Chondrocyte (in vitro differentiated cells): ENCODE measurements around the gene RTN4RL1. TPM values are rescaled to one million over a fixed set of nuclear protein-coding genes. Genes with fewer than 3 reads are reported as not detected.

Experiments
- DNase-seq: peaks from one replicate; pipeline ENCODE4 v3.0.0; 2021; ENCODE audit warnings: mixed read lengths, low spot score
- H3K27ac Mint-ChIP-seq: one replicate; pipeline ENCODE4 v1.8.0; 2021; ENCODE audit warnings: mild to moderate bottlenecking, moderate library complexity, mixed read lengths; ENCODE audit not compliant: unreplicated experiment
- H3K27me3 Mint-ChIP-seq: 2 replicates; pipeline ENCODE4 v1.8.0; 2021; ENCODE audit warnings: low read depth, mixed read lengths
- H3K36me3 Mint-ChIP-seq: 2 replicates; pipeline ENCODE4 v1.8.0; 2021; ENCODE audit warnings: low read depth, mixed read lengths
- H3K4me1 Mint-ChIP-seq: 2 replicates; pipeline ENCODE4 v1.8.0; 2021; ENCODE audit warnings: low read depth, mild to moderate bottlenecking, mixed read lengths
- H3K4me3 Mint-ChIP-seq: one replicate; pipeline ENCODE4 v1.8.0; 2021; ENCODE audit warnings: mild to moderate bottlenecking, moderate library complexity, mixed read lengths; ENCODE audit not compliant: unreplicated experiment
- H3K9me3 Mint-ChIP-seq: 2 replicates; pipeline ENCODE4 v1.8.0; 2021; ENCODE audit warnings: low read depth, mixed read lengths
- total RNA-seq: library from RNA; stranded (reverse); gene quantifications from 3 replicates; pipeline ENCODE4 v1.2.1, GENCODE V29; 2021
- TF ChIP-seq, protein P1 (sequence below): fragments of 200-600 bp; sonication (generic); IDR thresholded peaks from 2 replicates; pipeline ENCODE4 v1.5.0; 2021; ENCODE audit warnings: antibody characterized with exemption, mild to moderate bottlenecking, moderate library complexity

Gene RTN4RL1
- total RNA-seq, 1 donor from 2014 or later: 0.47 TPM

DNA sequence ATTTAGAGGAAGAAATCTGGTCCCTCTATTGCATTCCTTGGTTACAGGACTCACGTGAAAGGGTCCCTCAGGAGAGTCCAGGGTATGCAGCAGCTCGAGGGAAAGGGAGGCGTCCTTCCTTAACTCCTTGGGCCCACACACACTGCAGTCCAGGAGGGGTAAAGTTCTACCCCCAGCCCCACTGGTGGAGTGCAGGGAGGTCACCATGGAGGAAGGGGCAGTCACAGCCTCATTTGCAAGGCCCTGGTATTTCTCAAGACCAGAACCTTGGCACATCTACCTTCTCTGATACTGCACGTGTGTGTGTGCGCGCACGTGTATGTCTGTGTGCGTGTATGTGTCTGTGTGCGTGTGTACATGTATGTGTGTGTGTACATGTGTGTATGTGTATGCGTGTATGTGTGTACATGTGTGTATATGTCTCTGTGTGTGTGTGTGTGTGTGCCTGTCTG is 40.8 kb upstream of the RTN4RL1 start:
- Mint-ChIP-seq H3K36me3 (peaks cover 9% of the 10 kb centered on the region), H3K9me3 (no peaks in the 10 kb centered on the region), H3K4me1 (peaks cover 79% of the 10 kb centered on the region), H3K27ac (peak overlapping the region; percentile 89), H3K4me3 (no peak overlapping the region), H3K27me3 (no peaks in the 10 kb centered on the region)
- DNase-seq: no peak
- TF ChIP-seq, protein P1, sequence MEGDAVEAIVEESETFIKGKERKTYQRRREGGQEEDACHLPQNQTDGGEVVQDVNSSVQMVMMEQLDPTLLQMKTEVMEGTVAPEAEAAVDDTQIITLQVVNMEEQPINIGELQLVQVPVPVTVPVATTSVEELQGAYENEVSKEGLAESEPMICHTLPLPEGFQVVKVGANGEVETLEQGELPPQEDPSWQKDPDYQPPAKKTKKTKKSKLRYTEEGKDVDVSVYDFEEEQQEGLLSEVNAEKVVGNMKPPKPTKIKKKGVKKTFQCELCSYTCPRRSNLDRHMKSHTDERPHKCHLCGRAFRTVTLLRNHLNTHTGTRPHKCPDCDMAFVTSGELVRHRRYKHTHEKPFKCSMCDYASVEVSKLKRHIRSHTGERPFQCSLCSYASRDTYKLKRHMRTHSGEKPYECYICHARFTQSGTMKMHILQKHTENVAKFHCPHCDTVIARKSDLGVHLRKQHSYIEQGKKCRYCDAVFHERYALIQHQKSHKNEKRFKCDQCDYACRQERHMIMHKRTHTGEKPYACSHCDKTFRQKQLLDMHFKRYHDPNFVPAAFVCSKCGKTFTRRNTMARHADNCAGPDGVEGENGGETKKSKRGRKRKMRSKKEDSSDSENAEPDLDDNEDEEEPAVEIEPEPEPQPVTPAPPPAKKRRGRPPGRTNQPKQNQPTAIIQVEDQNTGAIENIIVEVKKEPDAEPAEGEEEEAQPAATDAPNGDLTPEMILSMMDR: no peak

DNA sequence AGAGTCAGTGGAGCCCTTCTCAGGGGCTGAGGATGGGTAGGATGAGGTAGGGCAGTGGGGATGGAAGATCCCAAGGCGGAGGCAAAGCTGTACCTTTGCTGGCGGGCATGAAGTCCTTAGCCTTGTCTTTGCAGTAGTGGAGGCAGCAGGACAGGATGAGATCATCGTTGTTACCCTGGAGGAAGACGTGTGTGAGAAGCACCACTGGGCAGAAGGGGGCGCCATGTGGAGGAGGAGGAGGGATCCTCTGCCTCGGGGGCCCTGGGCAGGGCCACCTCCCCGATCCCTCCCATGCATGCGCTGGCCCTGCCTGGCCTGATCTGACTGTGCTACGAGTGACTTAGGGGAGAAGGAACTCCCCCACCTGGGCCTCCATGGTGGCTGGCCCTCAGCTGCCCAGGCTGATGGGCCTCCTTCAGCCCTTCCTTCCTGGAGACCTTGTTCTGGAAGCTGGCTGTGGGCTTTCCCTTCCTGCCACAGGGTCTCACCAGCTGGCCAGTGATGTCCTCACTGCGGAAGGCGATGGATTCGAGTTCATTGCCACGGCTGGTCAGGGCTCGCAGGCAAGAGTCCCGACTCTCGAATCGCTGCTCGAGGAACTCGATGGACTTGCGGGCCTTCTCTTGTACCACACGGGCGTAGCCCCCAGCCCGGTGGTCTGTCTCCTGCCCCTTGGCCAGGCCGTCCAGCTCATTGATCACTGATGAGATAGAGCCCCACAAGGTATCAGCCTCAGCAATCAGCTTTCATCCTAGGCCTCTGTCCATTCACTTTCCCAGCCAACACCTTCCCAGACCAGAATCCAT is 40.0 kb upstream of the RTN4RL1 start:
- no peaks in the 10 kb centered on the region for H3K9me3 Mint-ChIP-seq
- peak overlapping the region; percentile 74 for H3K27ac Mint-ChIP-seq
- peaks cover 80% of the 10 kb centered on the region for H3K4me1 Mint-ChIP-seq
- TF ChIP-seq, protein P1: peak; percentile 66
- no peak overlapping the region for H3K4me3 Mint-ChIP-seq
- DNase-seq: no peak
- H3K27me3 Mint-ChIP-seq: no peaks in the 10 kb centered on the region
- H3K36me3 Mint-ChIP-seq: peaks cover 11% of the 10 kb centered on the region

DNA sequence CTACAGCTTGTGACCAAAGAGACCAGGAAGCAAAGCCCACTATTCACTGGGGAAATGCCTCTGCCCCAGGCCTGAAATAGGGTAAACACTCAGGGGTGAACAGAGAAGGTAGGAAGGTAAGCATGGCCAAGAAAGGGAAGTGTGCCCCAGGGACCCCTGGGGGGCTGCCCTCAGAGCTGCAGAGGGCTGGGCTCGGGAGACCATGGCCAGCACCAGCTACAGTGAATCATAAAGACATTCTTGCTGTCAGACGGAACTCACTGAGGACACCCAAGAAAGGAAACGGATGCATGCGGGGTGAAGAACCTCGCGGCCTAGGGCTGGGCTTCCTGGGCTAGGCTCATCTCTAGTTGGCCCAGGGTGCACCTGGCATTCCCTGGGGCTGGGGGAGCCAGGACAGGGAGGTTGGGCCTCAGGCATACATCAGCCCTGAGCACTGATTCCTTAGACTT is 39.4 kb upstream of the RTN4RL1 start:
- Mint-ChIP-seq H3K4me1 (peaks cover 81% of the 10 kb centered on the region), H3K27me3 (no peaks in the 10 kb centered on the region), H3K27ac (peak overlapping the region; percentile 74), H3K9me3 (no peaks in the 10 kb centered on the region), H3K36me3 (peaks cover 11% of the 10 kb centered on the region), H3K4me3 (no peak overlapping the region)
- TF ChIP-seq, protein P1: no peak
- no peak for DNase-seq

DNA sequence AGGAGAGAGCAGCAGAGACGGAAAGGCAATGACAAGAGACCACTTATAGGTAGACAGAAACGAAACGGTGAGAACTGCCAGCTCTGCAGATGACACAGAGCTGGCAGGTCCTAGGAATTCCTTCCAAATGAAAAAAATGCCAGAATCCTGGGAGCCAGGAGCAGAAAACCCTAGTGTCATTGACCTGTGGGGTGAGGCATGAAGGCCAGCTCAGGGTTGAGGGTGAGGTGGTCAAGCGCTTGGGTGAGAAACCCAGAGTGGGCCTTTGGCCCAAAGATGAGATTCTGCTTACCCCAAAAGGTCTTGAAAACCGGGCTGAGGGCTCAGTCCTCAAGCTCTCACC is 39.0 kb upstream of the RTN4RL1 start:
- no peaks in the 10 kb centered on the region for H3K27me3 Mint-ChIP-seq
- peaks cover 11% of the 10 kb centered on the region for H3K36me3 Mint-ChIP-seq
- no peaks in the 10 kb centered on the region for H3K9me3 Mint-ChIP-seq
- TF ChIP-seq, protein P1: no peak
- DNase-seq: no peak
- H3K4me3 Mint-ChIP-seq: no peak overlapping the region
- peak overlapping the region; percentile 98 for H3K27ac Mint-ChIP-seq
- H3K4me1 Mint-ChIP-seq: peaks cover 81% of the 10 kb centered on the region

DNA sequence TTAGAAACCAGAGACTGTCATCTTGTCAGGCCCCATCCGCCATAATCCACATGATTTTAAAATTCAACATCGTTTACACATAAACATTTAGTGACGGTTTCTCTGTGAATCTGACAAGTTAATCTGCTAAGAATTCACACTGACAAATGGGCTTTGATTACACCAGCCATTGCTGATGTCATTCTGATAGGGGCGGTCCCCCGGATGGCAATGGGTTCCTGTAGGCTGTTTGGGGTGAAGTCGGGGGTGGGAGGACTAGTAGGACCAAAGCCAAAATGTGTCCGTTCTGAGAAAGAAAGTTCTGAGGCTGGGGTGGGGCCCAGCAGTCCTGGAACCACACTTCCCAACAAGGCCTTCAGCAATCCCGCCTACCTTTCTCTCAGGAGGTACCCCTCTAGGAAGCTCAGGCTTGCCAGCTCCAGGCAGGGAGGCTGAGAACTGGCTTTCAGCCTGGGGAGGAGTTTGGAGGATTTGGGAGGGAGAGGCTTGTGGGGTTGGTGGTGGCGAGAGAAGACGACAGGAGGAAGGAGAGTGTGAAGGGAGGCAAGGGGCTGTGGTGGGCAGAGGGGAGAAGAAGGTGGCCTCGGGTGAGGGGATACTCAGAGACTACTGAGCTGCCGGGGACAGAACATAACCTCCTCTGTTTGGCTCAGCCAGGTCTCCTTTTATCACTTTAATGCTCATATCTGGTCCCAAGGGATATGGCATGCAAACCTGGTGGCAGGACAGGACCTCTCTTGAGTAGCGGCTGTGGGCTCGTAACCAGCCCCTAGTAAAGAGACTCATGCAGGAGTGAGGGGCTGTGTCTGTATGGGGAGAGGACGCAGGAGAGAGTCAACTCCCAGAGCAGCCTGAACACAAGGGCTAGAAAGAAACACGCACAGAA is 38.4 kb upstream of the RTN4RL1 start:
- Mint-ChIP-seq H3K36me3 (peaks cover 11% of the 10 kb centered on the region), H3K4me1 (peaks cover 75% of the 10 kb centered on the region), H3K4me3 (no peak overlapping the region), H3K27ac (peak overlapping the region; percentile 98), H3K9me3 (no peaks in the 10 kb centered on the region), H3K27me3 (no peaks in the 10 kb centered on the region)
- no peak for DNase-seq
- TF ChIP-seq, protein P1: no peak
